ENCODE measurements around the gene AUTS2.

Gene AUTS2

GRCh38 chr7:70571403-70571934, 973.2 kb downstream of the AUTS2 start:
- Histone ChIP-seq H3K4me3 (replicated peaks; ENCODE audit: insufficient read depth, low read length) (no peak overlapping the region), H3K27ac (replicated peaks) (no peak overlapping the region), H3K27me3 (ENCODE audit: insufficient read depth, poor library complexity, severe bottlenecking) (no peaks in the 10 kb centered on the region)
- TF ChIP-seq SPI1 (IDR thresholded peaks at IDR 0.05; ENCODE audit: borderline replicate concordance, low read depth) (no peak), POLR2AphosphoS5 (IDR thresholded peaks at IDR 0.05; ENCODE audit: low read depth) (no peak), GABPA (IDR thresholded peaks at IDR 0.05; ENCODE audit: low read depth) (no peak)
- TF ChIP-seq, protein P1, sequence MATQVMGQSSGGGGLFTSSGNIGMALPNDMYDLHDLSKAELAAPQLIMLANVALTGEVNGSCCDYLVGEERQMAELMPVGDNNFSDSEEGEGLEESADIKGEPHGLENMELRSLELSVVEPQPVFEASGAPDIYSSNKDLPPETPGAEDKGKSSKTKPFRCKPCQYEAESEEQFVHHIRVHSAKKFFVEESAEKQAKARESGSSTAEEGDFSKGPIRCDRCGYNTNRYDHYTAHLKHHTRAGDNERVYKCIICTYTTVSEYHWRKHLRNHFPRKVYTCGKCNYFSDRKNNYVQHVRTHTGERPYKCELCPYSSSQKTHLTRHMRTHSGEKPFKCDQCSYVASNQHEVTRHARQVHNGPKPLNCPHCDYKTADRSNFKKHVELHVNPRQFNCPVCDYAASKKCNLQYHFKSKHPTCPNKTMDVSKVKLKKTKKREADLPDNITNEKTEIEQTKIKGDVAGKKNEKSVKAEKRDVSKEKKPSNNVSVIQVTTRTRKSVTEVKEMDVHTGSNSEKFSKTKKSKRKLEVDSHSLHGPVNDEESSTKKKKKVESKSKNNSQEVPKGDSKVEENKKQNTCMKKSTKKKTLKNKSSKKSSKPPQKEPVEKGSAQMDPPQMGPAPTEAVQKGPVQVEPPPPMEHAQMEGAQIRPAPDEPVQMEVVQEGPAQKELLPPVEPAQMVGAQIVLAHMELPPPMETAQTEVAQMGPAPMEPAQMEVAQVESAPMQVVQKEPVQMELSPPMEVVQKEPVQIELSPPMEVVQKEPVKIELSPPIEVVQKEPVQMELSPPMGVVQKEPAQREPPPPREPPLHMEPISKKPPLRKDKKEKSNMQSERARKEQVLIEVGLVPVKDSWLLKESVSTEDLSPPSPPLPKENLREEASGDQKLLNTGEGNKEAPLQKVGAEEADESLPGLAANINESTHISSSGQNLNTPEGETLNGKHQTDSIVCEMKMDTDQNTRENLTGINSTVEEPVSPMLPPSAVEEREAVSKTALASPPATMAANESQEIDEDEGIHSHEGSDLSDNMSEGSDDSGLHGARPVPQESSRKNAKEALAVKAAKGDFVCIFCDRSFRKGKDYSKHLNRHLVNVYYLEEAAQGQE (IDR thresholded peaks at IDR 0.05; ENCODE audit: insufficient replicate concordance, low read depth), result no peak
- TF ChIP-seq, protein P2, sequence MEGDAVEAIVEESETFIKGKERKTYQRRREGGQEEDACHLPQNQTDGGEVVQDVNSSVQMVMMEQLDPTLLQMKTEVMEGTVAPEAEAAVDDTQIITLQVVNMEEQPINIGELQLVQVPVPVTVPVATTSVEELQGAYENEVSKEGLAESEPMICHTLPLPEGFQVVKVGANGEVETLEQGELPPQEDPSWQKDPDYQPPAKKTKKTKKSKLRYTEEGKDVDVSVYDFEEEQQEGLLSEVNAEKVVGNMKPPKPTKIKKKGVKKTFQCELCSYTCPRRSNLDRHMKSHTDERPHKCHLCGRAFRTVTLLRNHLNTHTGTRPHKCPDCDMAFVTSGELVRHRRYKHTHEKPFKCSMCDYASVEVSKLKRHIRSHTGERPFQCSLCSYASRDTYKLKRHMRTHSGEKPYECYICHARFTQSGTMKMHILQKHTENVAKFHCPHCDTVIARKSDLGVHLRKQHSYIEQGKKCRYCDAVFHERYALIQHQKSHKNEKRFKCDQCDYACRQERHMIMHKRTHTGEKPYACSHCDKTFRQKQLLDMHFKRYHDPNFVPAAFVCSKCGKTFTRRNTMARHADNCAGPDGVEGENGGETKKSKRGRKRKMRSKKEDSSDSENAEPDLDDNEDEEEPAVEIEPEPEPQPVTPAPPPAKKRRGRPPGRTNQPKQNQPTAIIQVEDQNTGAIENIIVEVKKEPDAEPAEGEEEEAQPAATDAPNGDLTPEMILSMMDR (IDR thresholded peaks at IDR 0.05; ENCODE audit: insufficient read depth, low read length), result no peak
- no peak for DNase-seq (ENCODE audit: low read depth in 1 of 2, low spot score in 1 of 2)

- DNase-seq (ENCODE audit: low read depth in 1 of 2, low spot score in 1 of 2), result no peak
- TF ChIP-seq GABPA (IDR thresholded peaks at IDR 0.05; ENCODE audit: low read depth), result no peak
- TF ChIP-seq, protein P2 (IDR thresholded peaks at IDR 0.05; ENCODE audit: insufficient read depth, low read length), result no peak
- no peak overlapping the region for H3K4me3 ChIP-seq (replicated peaks; ENCODE audit: insufficient read depth, low read length)
- H3K27ac ChIP-seq (replicated peaks), result no peak overlapping the region
- no peaks in the 10 kb centered on the region for H3K27me3 ChIP-seq (ENCODE audit: insufficient read depth, poor library complexity, severe bottlenecking)
Observed at GRCh38 chr7:70571961-70572360, 973.7 kb downstream of the AUTS2 start.

DNA sequence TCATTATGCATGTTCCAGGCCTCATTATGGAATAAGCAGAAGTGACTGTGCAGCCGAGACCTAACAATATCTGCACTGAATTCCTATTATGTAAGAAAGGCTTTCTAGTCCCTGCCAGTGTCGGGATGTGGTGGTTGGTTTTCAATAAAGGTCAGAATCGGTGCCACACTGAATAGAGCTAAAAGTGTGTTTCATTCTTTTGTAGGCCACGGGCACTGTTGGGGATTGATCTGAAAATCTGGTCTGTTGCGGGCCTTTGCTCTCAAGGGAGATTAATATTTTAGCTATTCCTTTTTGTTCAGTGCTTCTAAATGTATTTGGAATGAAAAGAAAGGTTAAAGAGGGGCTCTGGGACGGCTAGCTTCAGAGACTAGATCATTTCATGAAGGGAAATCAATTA, 974.3 kb downstream of the AUTS2 start:
- TF ChIP-seq SPI1 (IDR thresholded peaks at IDR 0.05; ENCODE audit: borderline replicate concordance, low read depth) (no peak), POLR2AphosphoS5 (IDR thresholded peaks at IDR 0.05; ENCODE audit: low read depth) (no peak), GABPA (IDR thresholded peaks at IDR 0.05; ENCODE audit: low read depth) (no peak)
- TF ChIP-seq, protein P2 (IDR thresholded peaks at IDR 0.05; ENCODE audit: insufficient read depth, low read length), result no peak
- TF ChIP-seq, protein P1 (IDR thresholded peaks at IDR 0.05; ENCODE audit: insufficient replicate concordance, low read depth), result no peak
- Histone ChIP-seq H3K4me3 (replicated peaks; ENCODE audit: insufficient read depth, low read length) (no peak overlapping the region), H3K27me3 (ENCODE audit: insufficient read depth, poor library complexity, severe bottlenecking) (no peaks in the 10 kb centered on the region), H3K27ac (replicated peaks) (no peak overlapping the region)
- DNase-seq (ENCODE audit: low read depth in 1 of 2, low spot score in 1 of 2), result no peak

DNA sequence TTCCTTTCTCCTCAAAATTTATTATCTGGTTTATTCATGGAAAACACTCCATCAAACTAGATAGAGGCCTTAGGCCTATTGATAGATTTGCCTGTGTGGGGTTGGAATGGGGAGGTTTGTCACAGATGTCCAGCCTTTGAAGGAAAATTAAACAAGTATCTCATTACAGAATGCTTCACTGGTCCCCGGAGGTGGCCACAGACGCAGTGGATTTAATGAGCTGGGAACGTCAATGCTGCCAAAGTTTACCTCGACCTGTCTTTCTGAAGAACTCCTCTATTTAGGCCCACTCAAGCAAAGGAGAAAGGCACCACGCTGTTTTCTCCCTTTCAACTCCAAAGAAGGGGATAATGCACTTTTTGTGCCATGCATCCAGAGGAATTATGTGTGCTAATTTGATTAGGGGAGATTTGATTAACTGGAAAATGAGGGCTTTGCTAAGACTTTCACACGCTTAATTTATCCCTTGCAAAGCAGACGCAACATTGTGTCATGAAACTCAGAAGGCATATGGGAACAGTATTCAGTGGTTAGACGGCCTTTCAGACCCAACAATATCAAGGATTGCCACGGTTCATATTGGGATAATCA, 974.9 kb downstream of the AUTS2 start:
- Histone ChIP-seq H3K27me3 (ENCODE audit: insufficient read depth, poor library complexity, severe bottlenecking) (no peaks in the 10 kb centered on the region), H3K27ac (replicated peaks) (no peak overlapping the region), H3K4me3 (replicated peaks; ENCODE audit: insufficient read depth, low read length) (no peak overlapping the region)
- DNase-seq (ENCODE audit: low read depth in 1 of 2, low spot score in 1 of 2), result no peak
- TF ChIP-seq, protein P2 (IDR thresholded peaks at IDR 0.05; ENCODE audit: insufficient read depth, low read length), result no peak
- TF ChIP-seq POLR2AphosphoS5 (IDR thresholded peaks at IDR 0.05; ENCODE audit: low read depth) (no peak), SPI1 (IDR thresholded peaks at IDR 0.05; ENCODE audit: borderline replicate concordance, low read depth) (no peak), GABPA (IDR thresholded peaks at IDR 0.05; ENCODE audit: low read depth) (no peak)
- TF ChIP-seq, protein P1 (IDR thresholded peaks at IDR 0.05; ENCODE audit: insufficient replicate concordance, low read depth), result no peak

All from HL-60 (cell line).